ENCODE measurements around the gene SPDYE17. TPM values are rescaled to one million over a fixed set of nuclear protein-coding genes. Genes with fewer than 3 reads are reported as not detected.
A peak's percentile ranks its signal among the peaks of the same experiment; 100 is the strongest.
"Not testable (repeated sequence)": the region's sequence is repeated elsewhere in the genome, so short reads cannot be mapped to it uniquely, and the experiment has no call there.

Gene SPDYE17, protein sequence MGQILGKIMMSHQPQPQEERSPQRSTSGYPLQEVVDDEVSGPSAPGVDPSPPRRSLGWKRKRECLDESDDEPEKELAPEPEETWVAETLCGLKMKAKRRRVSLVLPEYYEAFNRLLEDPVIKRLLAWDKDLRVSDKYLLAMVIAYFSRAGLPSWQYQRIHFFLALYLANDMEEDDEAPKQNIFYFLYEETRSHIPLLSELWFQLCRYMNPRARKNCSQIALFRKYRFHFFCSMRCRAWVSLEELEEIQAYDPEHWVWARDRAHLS
- polyA plus RNA-seq (ENCODE audit: insufficient read length in 3 of 3): not detected
- long read RNA-seq, donor 1: 0 reads
- long read RNA-seq, donor 2: 0 reads
- long read RNA-seq, donor 3: 0 reads
- long read RNA-seq, donor 4: 0 reads
- long read RNA-seq, donor 5: 0 reads
- long read RNA-seq, donor 6: 0 reads
- long read RNA-seq, donor 7: 0 reads
- long read RNA-seq, donor 8: 0 reads
- long read RNA-seq, donor 9: 0 reads
- long read RNA-seq, donor 10: 0 reads
- long read RNA-seq, donor 11: 0 reads
- long read RNA-seq, donor 12: 0 reads
- long read RNA-seq, donor 13: 0 reads
- long read RNA-seq, donor 14: 0 reads
- long read RNA-seq, donor 15: 0 reads
- long read RNA-seq, donor 16: 0 reads

DNA sequence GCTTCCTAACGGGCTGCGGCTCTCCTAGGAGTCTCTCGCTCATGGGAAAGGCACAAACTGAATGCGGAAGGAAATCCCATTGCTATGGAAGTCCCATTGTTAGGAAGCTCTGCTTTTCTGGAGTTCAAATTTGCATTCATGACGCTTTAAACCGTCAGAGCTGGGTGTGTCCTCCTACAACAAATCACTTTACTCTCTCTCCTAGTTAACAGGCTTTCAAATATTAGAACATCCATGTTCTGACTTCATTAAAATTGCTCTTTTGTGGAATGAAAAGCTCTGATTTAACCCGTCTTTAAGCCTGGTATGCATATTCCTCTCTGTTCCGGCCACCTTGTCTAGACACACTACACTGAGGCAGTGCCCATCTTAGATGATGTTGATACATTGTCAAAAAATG lies at the start of gene SPDYE17:
SPDYE17 (minus strand) TSS at position 101 of the 400 bp plus-strand sequence. CDS start 1,791 bp downstream, outside the sequence.
- DNase-seq (ENCODE audit: extremely low read depth in 1 of 11, low read depth in 9 of 11, low spot score in 4 of 11): not testable (repeated sequence)

DNA sequence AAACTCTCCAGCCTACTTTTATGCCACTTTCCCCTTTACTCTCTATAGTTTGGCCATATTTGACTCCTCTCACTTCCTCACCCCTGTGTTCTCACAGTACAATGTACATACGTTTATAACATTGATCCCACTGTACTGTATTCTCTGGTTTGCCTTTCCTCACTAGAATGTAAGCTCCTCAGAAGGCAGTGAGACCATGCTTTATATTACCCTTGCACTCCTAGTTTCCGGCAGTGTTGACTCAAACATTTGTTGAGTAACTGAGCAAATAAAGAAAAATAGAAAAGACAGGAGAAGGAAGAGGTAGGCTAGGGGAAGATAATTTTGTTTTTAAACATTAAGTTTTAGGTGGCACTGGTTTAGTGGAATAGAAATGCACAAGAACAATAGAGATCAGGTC lies 48.1 kb upstream of the SPDYE17 start:
- not testable (repeated sequence) for DNase-seq (ENCODE audit: extremely low read depth in 1 of 11, low read depth in 9 of 11, low spot score in 4 of 11)

DNA sequence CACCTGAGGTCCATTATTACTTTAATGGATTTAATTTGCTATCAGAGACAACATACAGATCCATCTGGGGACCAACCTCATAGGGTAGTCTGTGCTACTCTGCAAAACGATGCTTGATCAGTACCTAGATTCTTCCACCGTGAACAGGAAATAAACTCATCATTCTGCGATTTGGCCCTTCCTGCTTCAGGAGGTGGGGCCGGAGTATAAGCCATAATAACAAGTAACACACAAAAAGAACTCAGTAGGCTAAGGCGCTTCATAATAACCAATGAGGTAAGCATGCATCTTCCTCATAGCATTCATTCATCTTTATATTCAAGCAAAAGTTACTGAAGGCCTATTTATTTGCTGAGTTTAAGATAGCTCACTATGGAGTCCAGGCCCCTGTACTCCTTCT lies 47.5 kb upstream of the SPDYE17 start:
- not testable (repeated sequence) for DNase-seq (ENCODE audit: extremely low read depth in 1 of 11, low read depth in 9 of 11, low spot score in 4 of 11)

- not testable (repeated sequence) for DNase-seq (ENCODE audit: extremely low read depth in 1 of 11, low read depth in 9 of 11, low spot score in 4 of 11)
Measured at GRCh38 chr7:77079112-77079511, 47.0 kb upstream of the SPDYE17 start.

DNA sequence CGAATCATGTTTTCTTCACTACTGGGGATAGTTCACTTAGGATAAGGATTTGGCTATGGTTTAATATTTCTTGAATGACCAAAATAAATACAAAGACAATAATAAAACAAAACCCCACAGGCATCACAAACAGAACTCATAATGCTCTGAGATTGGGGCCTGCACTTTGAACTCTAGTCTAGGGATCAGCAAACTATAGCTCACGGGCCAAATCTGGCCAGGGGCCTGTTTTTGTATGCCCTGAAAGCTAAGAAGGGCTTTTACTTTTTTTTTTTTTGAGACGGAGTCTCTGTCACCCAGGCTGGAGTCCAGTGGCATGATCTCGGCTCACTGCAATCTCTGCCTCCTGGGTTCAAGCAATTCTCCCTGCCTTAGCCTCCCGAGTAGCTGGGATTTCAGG lies 44.9 kb upstream of the SPDYE17 start:
- not testable (repeated sequence) for DNase-seq (ENCODE audit: extremely low read depth in 1 of 11, low read depth in 9 of 11, low spot score in 4 of 11)

DNA sequence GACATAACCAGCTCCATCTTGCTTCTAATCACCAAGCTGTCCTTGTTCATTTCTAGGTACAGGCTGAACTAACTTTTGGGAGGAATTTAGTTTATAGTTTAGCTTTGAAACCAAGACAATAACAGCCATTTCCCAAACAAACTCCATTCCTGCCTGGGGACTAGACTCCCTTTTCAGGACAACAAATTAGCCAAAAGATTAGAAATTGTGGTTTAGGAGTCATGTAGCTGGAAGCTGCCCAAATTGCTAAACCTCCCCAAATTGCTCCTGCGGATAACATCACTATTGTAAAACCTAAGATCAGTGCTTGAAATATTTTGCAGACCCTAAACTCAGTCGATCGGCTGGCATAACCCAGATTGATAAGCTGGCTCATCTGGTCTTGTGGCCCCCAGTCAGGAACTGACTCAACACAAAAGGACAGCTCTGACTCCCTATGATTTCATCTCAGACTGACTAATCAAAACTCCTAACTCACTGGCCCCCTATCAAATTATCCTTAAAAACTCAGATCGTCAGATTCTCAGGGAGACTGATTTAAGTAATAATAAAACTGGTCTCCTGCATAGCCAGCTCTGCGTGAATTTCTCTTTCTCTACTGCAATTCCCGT lies 42.7 kb upstream of the SPDYE17 start:
- DNase-seq (ENCODE audit: extremely low read depth in 1 of 11, low read depth in 9 of 11, low spot score in 4 of 11): not testable (repeated sequence)

- DNase-seq (ENCODE audit: extremely low read depth in 1 of 11, low read depth in 9 of 11, low spot score in 4 of 11): not testable (repeated sequence)
Measured at GRCh38 chr7:77071108-77071507, 38.9 kb upstream of the SPDYE17 start.

- not testable (repeated sequence) for DNase-seq (ENCODE audit: extremely low read depth in 1 of 11, low read depth in 9 of 11, low spot score in 4 of 11)
Measured at GRCh38 chr7:77065869-77066268, 33.7 kb upstream of the SPDYE17 start.

DNA sequence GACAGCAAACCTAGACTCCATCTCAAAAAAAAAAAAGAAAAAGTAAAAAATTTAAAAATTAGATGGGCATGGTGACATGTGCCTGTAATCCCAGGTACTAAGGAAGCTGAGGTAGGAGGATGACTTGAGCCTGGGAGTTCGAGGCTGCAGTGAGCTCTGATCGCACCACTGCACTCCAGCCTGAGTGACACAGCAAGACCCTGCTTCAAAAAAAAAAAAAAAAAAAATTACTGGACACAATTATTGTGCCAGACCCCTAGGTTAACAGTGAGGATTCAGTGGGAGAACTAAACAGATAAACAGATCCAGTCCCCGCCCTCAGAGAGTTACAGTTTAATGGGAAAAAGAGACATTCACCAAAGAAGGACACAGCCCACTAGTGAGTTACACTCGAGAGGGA lies 31.6 kb upstream of the SPDYE17 start:
- DNase-seq (ENCODE audit: extremely low read depth in 1 of 11, low read depth in 9 of 11, low spot score in 4 of 11): not testable (repeated sequence)

- not testable (repeated sequence) for DNase-seq (ENCODE audit: extremely low read depth in 1 of 11, low read depth in 9 of 11, low spot score in 4 of 11)
Measured at GRCh38 chr7:77062557-77062956, 30.4 kb upstream of the SPDYE17 start, which contains the start of gene SPDYE18. SPDYE18 (minus strand) TSS chr7:77062558; CDS start chr7:77060512, 2,046 bp downstream.

- DNase-seq (ENCODE audit: extremely low read depth in 1 of 11, low read depth in 9 of 11, low spot score in 4 of 11): not testable (repeated sequence)
Measured at GRCh38 chr7:77026349-77026748, 5.8 kb downstream of the SPDYE17 start.

DNA sequence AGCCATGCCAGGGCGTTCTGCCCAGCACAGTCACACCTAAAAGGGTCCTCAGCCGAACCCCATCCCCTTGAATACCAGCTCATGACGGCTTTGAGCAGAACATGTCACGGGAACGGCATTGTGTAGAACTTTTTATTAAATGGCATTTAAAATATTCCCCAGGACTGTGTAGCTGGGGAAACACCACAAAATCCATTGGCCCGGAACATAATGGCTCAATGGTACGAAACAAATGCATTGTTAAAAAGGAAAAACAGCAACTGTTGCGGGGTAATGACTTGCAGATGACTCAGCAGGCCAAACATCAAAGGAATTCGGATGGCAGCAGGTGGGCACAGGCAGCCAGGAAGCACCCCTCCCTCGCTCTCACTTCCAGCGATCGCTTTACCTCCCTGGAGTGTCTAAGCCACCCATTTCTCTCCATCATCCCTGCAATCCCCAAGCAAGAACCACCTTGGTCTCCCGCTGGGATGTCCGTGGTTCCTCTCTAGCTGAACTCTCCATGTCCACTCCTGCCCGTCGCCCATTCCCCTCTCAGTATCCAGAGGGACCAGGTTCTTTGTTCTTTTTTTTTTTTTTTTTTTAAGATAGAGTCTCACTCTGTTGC lies 22.0 kb downstream of the SPDYE17 start:
- peak in 7 of 11 donors; percentile 1 to 44 (median 27) for DNase-seq (ENCODE audit: extremely low read depth in 1 of 11, low read depth in 9 of 11, low spot score in 4 of 11)

- DNase-seq (ENCODE audit: extremely low read depth in 1 of 11, low read depth in 9 of 11, low spot score in 4 of 11): not testable (repeated sequence)
Measured at GRCh38 chr7:77008000-77008399, 24.2 kb downstream of the SPDYE17 start.

- DNase-seq (ENCODE audit: extremely low read depth in 1 of 11, low read depth in 9 of 11, low spot score in 4 of 11): not testable (repeated sequence)
Measured at GRCh38 chr7:77006127-77007110, 25.7 kb downstream of the SPDYE17 start.

DNA sequence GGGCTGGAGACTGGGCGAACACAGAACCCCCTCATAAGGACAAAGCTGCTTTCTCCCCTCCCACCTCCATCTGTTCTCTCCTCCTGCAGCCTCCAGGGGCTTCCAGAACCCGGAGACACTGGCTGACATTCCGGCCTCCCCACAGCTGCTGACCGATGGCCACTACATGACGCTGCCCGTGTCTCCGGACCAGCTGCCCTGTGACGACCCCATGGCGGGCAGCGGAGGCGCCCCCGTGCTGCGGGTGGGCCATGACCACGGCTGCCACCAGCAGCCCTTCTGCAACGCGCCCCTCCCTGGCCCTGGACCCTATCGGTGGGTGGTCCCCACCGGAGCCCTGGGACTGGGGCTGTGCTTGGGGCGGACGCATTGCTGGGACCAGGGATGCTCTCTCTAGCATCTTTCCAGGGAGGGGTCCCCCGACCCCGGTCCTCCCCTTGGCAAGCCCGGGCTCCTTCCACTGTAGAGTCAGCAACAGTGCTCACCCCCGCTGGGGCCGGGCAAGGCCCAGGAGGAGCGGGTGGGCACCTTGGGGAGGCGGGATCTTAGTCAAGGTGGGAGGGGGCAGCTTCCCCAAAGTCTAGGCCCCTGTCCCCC lies 26.6 kb downstream of the SPDYE17 start:
- DNase-seq (ENCODE audit: extremely low read depth in 1 of 11, low read depth in 9 of 11, low spot score in 4 of 11): not testable (repeated sequence)

- not testable (repeated sequence) for DNase-seq (ENCODE audit: extremely low read depth in 1 of 11, low read depth in 9 of 11, low spot score in 4 of 11)
Measured at GRCh38 chr7:77004151-77004550, 28.0 kb downstream of the SPDYE17 start.

GRCh38 chr7:77003241-77003640 lies 28.9 kb downstream of the SPDYE17 start:
- DNase-seq (ENCODE audit: extremely low read depth in 1 of 11, low read depth in 9 of 11, low spot score in 4 of 11): not testable (repeated sequence)
